ENCODE data around the gene HHAT. TPM values are rescaled to one million over a fixed set of nuclear protein-coding genes. Genes with fewer than 3 reads are reported as not detected.

HHAT gene
- total and polyA plus RNA-seq, 2 donors (not counting 3 experiments of a cell fraction or from before 2014, with no cell fraction given), result 2.4 to 4.3 TPM

DNA sequence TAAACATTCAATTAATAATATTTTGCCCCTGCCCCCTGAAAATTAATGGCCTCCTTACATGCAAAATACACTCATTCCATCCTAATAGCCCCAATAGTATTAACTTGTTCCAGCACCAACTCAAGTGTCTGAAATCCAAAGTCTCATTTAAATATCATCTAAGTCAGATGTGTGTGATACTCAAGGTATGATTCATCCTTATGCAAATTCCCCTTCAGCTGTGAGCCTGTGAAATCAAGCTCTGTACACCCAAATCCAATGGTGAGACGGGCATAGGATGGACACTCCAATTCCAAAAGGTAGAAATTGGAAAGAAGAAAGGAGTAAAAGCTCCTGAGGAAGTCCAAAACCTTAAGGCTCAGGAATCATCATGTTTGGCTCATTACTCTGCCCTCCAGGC, 83.5 kb downstream of the HHAT start:
- CTCF ChIA-PET, result interaction anchor here (1.7 kb wide), 1 partner anchor 723 kb away, joined by 4 read pairs; no protein-coding TSS in a partner anchor
- no TSS peak for BruUV-seq (replicated peaks)
- dilution Hi-C loops (cut with MboI; ENCODE audit: extremely low pct_ligation_motif_present, low sequenced_read_pairs), result no loop called here

DNA sequence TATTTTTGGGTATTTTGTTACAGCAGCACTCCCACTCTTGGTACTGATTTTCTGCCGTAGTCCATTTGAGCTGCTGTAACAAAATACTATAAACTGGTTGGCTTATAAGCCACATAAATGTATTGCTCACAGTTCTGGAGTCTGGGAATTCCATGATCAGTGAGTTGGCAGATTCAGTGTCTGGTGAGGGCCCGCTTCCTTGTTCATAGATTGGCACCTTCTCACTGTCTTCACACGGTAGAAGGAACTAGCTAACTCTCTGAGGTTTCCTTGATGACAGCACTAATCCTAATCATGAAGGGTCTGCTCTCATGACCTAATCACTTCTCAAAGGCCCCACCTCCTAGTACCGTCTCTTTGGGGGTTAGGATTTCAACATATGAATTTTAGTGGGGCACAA, 85.2 kb downstream of the HHAT start:
- Histone ChIP-seq H3K27ac (ENCODE audit: insufficient read depth, low read depth, low read length) (no peak overlapping the region), H3K9me1 (replicated peaks; ENCODE audit: control insufficient read depth, extremely low read depth, insufficient read depth, low read length) (no peaks in the 10 kb centered on the region), H3K79me2 (ENCODE audit: control insufficient read depth, insufficient read depth, low read length) (no peaks in the 10 kb centered on the region), H2AFZ (ENCODE audit: low read depth, low read length) (no peak overlapping the region), H3K4me1 (ENCODE audit: control insufficient read depth, extremely low read depth, insufficient read depth, low read length) (no peaks in the 10 kb centered on the region), H3K4me2 (ENCODE audit: insufficient read depth, low read length) (no peak overlapping the region), H3K9ac (replicated peaks; ENCODE audit: extremely low read depth, insufficient read depth, low read length) (no peak overlapping the region), H3K9me3 (replicated peaks; ENCODE audit: control insufficient read depth, insufficient read depth, low read length) (no peaks in the 10 kb centered on the region), H4K20me1 (replicated peaks; ENCODE audit: control insufficient read depth, extremely low read depth, insufficient read depth, low read length) (no peaks in the 10 kb centered on the region), H3K36me3 (ENCODE audit: control insufficient read depth in 2 of 2, extremely low read depth in 1 of 2, insufficient read depth in 2 of 2, low read length in 2 of 2) (no peaks in the 10 kb centered on the region), H3K27me3 (ENCODE audit: control insufficient read depth in 2 of 2, insufficient read depth in 2 of 2, low read length in 2 of 2) (no peaks in the 10 kb centered on the region), H3K4me3 (replicated peaks in 1 of 3; ENCODE audit: insufficient read depth in 1 of 3, low read depth in 1 of 3, low read length in 3 of 3) (no peak overlapping the region)
- intact Hi-C loops (cut with micrococcal nuclease) (no loop called here), dilution Hi-C loops (cut with MboI; ENCODE audit: extremely low pct_ligation_motif_present, low sequenced_read_pairs) (no loop called here)
- no peak for FAIRE-seq
- DNase-seq (ENCODE audit: low read depth, low spot score), result no peak
- CTCF ChIA-PET, result interaction anchor here (0.8 kb wide), 1 partner anchor 720 kb away, joined by 3 read pairs; the partner anchor contains the start of gene KCNH1
- BruUV-seq (replicated peaks), result no TSS peak
- POLR2A ChIA-PET, result no interaction called here
- TF ChIP-seq FOS (IDR thresholded peaks at IDR 0.05; ENCODE audit: borderline replicate concordance, insufficient read depth, low read length) (no peak), POLR2A (IDR thresholded peaks at IDR 0.05; ENCODE audit: low read depth, low read length) (no peak), EZH2 (IDR thresholded peaks at IDR 0.05; ENCODE audit: borderline replicate concordance, low read depth, low read length, severe bottlenecking) (no peak)
- TF ChIP-seq, protein P1, sequence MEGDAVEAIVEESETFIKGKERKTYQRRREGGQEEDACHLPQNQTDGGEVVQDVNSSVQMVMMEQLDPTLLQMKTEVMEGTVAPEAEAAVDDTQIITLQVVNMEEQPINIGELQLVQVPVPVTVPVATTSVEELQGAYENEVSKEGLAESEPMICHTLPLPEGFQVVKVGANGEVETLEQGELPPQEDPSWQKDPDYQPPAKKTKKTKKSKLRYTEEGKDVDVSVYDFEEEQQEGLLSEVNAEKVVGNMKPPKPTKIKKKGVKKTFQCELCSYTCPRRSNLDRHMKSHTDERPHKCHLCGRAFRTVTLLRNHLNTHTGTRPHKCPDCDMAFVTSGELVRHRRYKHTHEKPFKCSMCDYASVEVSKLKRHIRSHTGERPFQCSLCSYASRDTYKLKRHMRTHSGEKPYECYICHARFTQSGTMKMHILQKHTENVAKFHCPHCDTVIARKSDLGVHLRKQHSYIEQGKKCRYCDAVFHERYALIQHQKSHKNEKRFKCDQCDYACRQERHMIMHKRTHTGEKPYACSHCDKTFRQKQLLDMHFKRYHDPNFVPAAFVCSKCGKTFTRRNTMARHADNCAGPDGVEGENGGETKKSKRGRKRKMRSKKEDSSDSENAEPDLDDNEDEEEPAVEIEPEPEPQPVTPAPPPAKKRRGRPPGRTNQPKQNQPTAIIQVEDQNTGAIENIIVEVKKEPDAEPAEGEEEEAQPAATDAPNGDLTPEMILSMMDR (IDR thresholded peaks at IDR 0.05; ENCODE audit: extremely low read depth in 1 of 2, insufficient read depth in 1 of 2, low read depth in 1 of 2, low read length in 2 of 2), result no peak

More for the DNA sequence above, 83.5 kb downstream of the HHAT start:
- no peak overlapping the region for H3K9ac ChIP-seq (replicated peaks; ENCODE audit: extremely low read depth, insufficient read depth, low read length)
- intact Hi-C loops (cut with micrococcal nuclease), result no loop called here
- H3K79me2 ChIP-seq (ENCODE audit: control insufficient read depth, insufficient read depth, low read length), result no peaks in the 10 kb centered on the region
- FAIRE-seq, result no peak
- no peaks in the 10 kb centered on the region for H3K4me1 ChIP-seq (ENCODE audit: control insufficient read depth, extremely low read depth, insufficient read depth, low read length)
- no peaks in the 10 kb centered on the region for H3K27me3 ChIP-seq (ENCODE audit: control insufficient read depth in 2 of 2, insufficient read depth in 2 of 2, low read length in 2 of 2)
- H3K4me3 ChIP-seq (replicated peaks in 1 of 3; ENCODE audit: insufficient read depth in 1 of 3, low read depth in 1 of 3, low read length in 3 of 3), result no peak overlapping the region
- H3K27ac ChIP-seq (ENCODE audit: insufficient read depth, low read depth, low read length), result no peak overlapping the region
- POLR2A ChIA-PET, result no interaction called here
- TF ChIP-seq EZH2 (IDR thresholded peaks at IDR 0.05; ENCODE audit: borderline replicate concordance, low read depth, low read length, severe bottlenecking) (no peak), POLR2A (IDR thresholded peaks at IDR 0.05; ENCODE audit: low read depth, low read length) (no peak)
- H2AFZ ChIP-seq (ENCODE audit: low read depth, low read length), result no peak overlapping the region
- H3K9me3 ChIP-seq (replicated peaks; ENCODE audit: control insufficient read depth, insufficient read depth, low read length), result no peaks in the 10 kb centered on the region
- H4K20me1 ChIP-seq (replicated peaks; ENCODE audit: control insufficient read depth, extremely low read depth, insufficient read depth, low read length), result no peaks in the 10 kb centered on the region
- DNase-seq (ENCODE audit: low read depth, low spot score), result no peak
- H3K9me1 ChIP-seq (replicated peaks; ENCODE audit: control insufficient read depth, extremely low read depth, insufficient read depth, low read length), result no peaks in the 10 kb centered on the region
- H3K36me3 ChIP-seq (ENCODE audit: control insufficient read depth in 2 of 2, extremely low read depth in 1 of 2, insufficient read depth in 2 of 2, low read length in 2 of 2), result no peaks in the 10 kb centered on the region
- H3K4me2 ChIP-seq (ENCODE audit: insufficient read depth, low read length), result no peak overlapping the region
